Stimulated activated CD4-positive, alpha-beta T cell treated with anti-CD3 and anti-CD28 coated beads, Interleukin-1b, Interleukin-23, amount 100 ng/mL, for 48 hours (primary cell): ENCODE data around the gene PPM1M.

ENCODE experiments used
- DNase-seq: peaks from one replicate; pipeline ENCODE4 v3.0.0-alpha.2; 2020

The PPM1M gene

GRCh38 chr3:52299247-52299878, 53.8 kb downstream of the PPM1M start:
- DNase-seq = no peak
